CD4-positive, alpha-beta T cell treated with Interleukin-4 for 4 hours (primary cell): ENCODE data around the gene LIN7B.
A peak's percentile ranks its signal among the peaks of the same experiment; 100 is the strongest.

Source experiments
- DNase-seq: peaks from one replicate; pipeline ENCODE4 v3.0.0-alpha.2; 2020

Gene LIN7B

DNA sequence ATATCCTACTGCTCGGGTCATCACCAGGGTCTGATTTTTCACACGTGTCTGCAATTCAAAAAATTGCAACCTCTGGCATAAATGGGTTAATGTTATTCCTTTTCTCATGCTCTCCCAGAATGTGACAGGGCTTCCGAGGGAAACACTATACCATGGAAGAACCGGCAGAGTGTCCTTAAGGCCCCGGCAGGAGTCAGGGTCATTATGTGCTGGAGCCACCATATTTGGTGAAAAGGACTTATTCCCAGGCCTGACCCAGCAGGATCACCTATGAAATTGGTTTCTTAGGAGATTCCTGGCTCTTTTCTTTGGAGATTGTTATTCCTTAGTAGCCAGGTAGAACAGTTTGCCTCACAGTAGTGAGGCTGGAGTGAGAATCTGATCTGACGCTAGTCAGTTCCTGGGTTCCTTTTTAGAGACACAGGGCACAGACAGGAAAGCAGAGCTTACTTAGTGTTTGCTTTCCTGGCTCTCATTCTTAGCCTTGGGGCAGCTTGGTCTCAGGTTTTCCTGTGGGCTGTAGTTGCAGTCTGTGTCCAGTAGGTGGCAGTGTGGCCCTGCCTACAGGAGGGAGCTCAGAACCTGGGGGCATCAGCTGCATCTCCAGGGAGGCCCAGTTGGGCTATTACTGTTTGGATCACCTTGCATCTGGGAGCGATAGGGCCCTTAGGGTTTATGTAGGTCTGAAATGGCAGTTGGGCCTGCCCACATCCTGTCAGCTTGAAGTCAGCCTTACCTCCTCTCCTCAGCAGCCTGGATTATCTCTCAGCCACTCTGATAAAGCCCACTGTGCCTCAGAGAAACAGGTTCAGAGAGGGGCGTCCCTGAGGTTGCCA lies 16.5 kb upstream of the LIN7B start:
- peak; percentile 74 for DNase-seq

DNA sequence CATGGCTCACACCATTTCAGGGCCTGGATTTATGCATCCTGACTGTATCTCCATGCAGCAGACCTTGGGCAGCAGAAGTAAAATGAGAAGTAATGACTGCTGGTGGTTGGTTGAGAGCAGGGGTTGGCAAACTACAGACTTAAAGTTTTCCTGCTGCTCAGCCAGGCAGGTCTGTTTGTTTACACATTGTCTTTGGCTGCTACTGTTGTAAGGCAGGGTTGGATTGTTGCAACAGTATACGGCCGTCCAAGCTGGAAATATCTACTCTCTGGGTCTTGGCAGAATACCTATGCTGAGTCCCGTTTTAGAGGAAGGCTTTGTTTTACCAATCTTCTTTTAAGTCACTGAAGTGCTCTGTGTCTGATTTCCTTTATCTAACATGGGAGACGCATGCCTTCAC lies 15.4 kb upstream of the LIN7B start:
- DNase-seq = no peak

DNA sequence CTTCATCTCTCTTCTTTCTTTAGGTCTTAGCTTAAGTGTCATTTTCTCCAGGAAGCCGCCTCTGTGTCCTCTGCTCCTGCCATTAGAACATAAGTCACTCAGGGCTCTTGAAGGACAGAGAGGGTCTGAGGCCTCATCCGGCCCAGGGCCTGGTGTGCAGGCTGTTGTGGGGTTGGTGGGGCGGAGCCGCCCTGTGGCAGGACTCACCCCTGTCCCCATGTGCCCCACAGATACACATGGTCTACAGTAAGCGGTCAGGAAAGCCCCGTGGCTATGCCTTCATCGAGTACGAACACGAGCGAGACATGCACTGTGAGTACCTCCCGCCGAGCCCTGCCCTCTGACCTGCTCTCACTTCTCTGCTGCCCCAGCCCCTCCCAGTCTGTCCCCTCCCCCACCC lies 13.0 kb upstream of the LIN7B start:
- no peak for DNase-seq

DNA sequence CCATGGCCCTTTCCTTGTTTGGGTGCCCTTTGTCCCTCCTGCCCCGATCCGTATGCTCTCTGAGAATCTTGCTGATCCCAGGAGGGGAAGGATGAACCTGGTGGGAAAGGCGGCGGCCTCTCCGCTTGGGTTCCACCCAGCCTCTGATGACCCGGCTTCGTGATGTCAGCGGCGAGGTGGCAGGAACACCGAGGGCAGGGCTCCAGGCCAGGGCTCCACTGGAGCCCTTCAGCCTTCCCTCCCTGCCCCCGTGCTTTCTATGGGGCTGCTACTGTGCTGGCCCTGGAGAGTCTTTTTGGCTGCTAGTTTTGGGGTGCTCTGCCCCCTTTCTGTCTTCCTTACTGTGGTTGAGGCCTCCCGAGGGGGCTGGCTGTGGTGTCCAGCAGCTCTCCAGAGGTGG lies 11.9 kb upstream of the LIN7B start:
- DNase-seq = no peak

DNA sequence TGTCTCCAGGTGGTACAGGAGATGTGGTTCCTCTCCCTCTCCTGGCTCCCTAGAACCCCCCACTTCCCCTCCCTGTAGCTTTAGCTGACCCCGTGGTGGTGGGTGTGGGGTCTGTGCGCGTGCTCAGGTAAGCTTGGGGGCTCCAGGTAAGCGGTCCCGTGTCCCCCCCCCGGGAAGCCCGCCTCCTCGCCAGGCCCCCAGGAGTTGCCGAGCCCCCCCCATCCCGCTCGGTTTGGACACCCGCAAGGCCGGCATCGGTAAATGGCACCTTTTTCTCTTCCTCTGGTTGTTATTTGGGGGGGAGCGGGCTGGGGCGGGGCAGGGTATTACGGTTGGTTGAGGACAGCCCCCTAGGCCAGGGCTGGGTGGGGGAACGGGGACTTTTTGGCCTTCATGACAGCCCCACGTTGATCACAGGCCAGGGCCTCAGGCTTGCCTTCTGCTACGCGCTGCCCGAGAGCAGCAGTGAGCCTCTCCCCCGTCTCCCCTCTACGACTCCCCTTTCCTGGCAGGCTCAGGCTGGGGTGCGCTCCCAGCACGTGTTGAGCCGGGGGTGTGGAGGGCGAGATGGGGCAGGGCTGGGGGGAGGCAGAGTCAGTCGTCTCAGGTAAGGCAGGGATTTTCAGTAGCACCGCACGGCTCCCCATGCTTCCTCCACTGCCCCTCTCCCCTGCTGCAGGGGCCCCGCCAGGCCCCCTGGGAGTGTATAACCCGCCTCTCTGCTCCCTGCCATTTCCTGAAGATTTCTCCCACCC lies 10.7 kb upstream of the LIN7B start:
- no peak for DNase-seq

DNA sequence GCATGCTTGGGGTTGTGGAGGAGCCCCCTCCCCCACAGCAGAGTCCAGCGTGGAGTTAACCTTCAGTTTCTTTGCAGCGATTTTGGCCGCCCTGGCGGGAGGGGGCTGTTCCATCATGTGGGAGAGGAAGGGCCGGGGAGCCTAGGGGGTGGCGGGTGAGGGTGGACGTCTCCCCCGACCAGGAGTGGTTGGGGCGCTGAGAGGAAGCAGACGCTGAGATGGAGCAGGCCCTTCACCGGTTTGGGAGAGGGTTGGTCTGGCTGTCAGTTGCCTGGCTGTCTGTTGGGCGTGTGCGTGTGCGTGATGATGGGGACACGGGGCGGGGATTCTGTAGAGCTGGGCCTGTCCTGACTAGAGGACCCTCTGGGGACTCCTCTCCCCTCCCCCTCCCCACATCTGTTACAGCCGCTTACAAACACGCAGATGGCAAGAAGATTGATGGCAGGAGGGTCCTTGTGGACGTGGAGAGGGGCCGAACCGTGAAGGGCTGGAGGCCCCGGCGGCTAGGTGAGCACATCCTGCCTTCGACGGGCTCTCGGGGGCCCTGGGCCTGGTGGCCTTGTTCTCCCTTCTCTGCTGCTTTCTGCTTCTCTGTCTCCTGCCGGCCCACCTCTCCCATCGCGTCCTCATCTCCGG lies 9.8 kb upstream of the LIN7B start:
- DNase-seq = no peak

DNA sequence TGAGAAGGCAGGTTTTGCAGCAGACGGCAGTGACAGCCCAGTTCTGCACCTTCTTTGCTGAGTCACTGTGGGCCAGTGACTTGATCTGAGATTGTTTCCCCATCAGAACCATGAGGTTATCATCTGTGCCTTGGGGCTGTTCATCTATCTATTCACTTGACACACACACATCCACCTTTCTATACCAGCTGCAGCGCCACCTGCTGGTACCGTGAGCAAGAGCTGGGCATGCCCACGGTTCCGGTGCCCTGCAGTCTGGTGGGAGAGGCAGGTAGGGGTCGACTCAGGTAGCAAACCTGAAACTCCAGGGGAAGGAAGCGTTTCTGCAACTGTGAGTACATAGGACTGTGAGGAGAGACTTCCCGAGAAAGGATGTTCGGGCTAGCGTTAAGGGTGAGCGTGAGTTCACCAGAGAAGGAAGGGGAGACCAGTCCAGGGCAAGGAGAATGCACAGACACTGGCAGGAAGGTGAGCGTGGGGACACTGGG lies 7.5 kb upstream of the LIN7B start:
- DNase-seq = peak; percentile 45

DNA sequence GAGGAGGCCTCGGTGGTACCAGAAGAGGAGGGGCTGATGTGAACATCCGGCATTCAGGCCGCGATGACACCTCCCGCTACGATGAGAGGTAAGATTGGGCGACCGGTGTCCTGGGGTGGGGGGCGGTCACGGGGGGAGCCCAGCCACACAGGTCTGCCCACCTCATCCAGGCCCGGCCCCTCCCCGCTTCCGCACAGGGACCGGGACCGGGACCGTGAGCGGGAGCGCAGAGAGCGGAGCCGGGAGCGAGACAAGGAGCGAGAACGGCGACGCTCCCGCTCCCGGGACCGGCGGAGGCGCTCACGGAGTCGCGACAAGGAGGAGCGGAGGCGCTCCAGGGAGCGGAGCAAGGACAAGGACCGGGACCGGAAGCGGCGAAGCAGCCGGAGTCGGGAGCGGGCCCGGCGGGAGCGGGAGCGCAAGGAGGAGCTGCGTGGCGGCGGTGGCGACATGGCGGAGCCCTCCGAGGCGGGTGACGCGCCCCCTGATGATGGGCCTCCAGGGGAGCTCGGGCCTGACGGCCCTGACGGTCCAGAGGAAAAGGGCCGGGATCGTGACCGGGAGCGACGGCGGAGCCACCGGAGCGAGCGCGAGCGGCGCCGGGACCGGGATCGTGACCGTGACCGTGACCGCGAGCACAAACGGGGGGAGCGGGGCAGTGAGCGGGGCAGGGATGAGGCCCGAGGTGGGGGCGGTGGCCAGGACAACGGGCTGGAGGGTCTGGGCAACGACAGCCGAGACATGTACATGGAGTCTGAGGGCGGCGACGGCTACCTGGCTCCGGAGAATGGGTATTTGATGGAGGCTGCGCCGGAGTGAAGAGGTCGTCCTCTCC lies 6.3 kb upstream of the LIN7B start:
- no peak for DNase-seq

DNA sequence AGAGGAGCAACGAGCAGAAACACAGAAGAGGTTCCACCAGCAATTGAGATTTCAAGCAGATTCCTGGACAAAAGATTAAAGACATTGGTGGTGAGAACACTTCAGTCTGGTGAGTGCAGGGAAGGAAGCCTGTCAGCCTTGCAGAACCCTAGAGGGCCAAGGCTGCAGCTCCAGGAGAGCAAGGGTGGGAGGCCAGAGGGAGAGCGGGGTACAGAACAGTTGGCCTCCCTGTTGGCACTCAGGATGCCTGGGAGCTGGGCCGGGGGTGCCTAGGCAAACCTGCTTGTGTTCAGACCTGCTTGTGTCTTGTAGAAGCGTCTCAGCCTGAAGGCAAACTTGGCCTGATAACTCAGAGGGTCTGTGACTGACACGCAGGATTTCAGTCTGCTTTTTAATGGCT lies 5.1 kb upstream of the LIN7B start:
- no peak for DNase-seq

DNA sequence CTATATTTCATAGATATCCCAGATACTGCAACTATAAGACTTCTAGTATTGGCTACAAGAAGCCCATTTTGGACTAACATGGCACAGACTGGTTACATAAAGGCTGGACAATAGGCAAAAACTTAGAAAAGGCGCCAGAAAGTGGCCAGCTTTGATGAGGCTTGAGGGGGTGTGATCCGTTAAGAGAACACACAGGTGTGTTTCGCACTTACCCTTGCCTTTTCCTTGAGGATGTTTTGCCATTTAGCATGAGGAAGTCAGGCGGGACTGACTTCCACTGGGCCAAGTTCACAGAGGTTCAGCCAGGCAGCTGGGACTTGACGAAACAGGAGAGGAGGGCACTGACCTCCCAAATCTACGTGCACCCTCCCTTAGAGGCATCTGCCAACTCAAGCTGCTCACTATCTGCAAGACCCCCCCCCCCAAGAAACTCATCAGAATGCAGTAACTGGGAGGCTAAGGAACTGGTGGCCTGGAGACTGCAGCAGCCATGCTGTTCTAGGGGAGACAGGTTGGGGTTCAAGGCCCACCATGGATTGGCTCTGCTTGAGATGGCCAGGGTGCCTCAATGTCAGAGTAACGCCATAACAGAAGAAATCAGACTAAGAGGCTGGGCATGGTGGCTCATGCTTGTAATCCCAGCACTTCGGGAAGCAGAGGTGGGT lies 4.5 kb upstream of the LIN7B start:
- no peak for DNase-seq

DNA sequence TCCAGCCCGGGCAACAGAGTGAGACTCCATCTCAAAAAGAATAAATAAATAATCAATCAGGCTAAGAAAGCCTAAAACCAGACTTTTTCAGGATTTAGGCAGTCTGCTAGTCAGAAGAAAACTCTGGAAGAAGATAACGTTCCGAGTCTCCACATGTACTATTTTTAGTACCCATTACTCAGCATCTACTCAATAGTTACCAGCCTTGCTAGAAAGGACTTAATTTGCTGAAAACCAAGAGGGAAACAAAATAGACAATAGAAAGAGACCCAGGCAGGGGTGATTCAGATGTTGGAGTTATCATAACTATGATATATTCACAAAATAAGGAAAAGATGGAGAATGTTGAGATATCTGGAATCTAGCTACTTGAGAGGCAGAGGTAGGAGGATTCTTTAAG lies 3.6 kb upstream of the LIN7B start:
- no peak for DNase-seq

DNA sequence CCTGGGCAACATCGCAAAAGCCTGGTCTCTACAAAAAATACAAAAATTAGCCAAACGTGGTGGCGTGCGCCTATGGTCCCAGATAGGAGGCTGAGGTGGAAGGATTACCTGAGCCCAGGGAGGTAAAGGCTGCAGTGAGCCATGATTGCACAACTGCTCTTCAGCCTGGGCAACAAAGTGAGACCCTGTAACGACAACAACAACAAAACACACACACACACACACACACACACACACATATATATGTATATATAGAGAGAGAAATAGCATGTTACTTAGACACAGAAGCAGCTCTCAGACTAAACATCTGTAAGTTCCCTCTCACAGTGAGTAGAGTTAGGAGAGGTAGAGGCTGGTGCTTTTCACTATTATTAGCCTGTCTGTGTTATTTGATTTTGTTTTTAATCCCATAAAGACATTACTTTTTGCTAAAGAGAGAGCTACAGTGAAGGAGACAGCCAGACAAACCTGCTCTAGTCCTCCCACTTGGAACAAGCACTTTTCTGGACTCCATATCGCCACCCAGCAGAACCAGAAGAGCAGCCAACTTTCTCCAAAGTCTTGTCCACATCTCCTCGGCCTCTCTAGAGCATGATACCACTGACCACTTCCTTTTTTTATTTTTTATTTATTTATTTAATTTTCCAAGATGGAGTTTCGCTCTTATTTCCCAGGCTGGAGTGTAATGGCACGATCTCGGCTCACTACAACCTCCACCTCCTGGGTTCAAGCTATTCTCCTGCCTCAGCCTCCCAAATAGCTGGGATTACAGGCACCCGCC lies 2.8 kb upstream of the LIN7B start:
- no peak for DNase-seq

DNA sequence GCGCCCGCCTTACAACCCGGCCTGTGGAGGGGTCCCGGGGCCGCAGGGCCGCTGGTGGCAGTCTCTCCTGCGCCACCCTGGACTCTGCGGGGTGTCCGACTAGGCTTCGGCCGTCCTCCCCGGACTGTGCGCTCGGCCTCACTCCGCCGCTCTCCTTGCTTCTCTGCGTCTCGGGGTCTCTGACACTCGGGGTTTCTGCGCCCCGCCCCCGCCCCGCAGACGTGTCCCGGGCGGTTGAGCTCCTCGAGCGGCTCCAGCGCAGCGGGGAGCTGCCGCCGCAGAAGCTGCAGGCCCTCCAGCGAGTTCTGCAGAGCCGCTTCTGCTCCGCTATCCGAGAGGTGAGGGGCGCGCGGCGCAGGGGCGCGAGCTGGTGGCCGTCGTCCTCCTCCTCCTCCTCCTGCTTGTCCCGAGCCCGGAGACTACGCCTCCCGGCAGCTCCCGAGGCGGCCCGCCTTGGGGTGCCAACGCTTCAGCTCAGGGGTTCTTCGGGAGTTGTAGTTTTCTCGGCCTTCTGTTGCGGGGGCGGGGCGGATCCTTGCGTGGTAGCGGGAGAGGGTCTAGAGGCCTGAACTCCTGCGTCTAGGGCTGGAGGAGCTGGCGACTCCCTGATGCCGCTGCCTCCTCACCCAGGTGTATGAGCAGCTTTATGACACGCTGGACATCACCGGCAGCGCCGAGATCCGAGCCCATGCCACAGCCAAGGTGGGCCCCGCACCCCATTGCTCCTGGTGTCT lies 627 bp downstream of the LIN7B start:
- peak; percentile 24 for DNase-seq

DNA sequence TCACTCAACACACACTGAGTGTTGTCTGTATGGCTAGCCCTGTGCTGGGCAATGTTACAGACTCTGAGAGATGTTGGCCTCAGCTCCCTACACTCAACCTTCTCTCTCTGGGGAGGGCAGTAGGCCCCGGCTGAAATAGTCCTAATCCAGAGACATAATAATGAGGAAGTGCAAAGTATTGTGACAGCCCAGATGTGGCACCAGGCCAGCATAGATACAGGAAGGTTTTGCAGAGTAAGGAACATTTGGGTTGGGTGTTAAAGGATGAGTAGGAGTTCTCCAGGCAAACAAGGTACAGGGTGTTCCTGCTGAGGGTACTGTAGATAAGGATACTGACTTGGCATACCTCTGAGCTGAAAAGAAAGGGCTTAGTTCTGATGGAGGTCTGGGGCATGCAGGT lies 2.4 kb downstream of the LIN7B start:
- DNase-seq = no peak

DNA sequence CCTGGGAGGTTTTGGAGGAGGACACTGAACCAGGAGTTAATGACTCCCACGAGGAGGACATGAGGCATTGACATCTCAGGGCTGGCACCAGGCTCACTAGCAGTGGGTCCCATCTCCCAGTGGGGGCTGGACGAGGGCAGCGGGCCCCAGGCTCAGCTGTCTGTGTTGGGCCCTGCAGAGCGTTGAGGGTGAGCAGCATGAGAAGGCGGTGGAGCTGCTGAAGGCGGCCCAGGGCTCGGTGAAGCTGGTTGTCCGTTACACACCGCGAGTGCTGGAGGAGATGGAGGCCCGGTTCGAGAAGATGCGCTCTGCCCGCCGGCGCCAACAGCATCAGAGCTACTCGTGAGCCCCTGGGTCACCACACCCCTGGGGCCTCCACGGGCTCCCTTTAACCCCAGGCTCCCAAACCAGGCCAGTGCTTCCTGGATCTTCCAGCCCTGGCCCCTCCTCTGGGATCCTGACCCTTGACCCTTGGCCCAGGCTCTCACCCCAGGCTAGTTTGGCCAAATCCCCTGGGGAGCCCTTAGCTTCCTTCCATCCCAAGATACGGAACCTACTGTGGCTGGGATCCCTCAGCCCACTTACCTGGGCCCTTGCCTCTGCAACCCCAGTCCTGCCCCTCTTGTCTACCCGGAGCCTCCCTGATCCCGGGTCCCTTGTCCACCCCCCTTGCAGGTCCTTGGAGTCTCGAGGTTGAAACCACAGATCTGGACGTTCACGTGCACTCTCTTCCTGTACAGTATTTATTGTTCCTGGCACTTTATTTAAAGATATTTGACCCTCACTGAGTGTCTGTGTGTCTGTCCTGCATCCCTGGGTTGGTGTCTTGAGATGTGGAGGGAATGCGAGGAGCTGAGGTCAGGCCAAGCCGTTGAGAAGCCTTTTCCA lies 3.8 kb downstream of the LIN7B start:
- DNase-seq = no peak

DNA sequence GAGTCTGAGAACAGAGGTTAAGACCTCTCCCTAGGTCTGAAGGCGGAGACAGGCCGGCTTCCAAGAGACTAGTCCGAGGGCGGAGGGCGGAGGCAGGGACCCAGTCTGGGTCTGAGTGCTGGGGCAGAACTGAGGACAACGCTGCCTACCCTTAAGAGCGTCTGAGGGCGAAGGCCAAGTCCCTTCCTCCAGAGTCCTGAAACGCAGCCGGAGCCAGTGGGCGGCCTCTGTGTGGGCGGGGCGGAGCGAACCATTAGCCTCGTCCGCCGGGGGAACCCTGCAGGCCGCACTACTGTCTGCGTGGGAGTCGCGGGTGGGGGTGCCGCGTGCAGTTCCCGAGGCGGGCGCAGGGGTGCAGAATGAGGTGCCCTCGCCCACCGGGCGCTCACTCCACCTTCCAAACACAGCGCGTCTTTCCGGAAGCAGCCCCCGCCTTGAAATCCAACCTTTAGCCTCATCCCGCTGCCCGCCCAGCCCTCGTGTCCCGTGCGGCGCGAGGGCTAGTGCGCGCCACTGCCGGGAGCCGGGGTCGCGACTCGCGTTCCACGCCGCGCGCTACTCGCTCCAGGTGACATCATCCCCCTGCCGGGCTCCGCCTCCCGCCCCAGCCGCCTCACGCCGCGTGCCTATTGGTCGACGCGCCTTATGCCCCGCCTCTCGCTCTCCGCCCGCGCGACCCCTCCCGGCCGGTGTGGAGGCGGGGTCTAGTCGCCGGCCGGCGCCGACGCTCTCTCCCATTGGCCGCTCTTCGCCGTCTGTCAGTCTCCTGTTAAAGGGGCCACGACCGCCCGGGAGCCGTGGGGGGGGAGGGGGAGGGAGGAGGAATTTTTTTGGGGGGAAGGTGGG lies 4.6 kb downstream of the LIN7B start, which contains the start of gene C19orf73:
Gene C19orf73 (minus strand): TSS at position 579 of the 846 bp plus-strand sequence. CDS start 121 bp downstream, at position 458.
- DNase-seq = peak; percentile 95

DNA sequence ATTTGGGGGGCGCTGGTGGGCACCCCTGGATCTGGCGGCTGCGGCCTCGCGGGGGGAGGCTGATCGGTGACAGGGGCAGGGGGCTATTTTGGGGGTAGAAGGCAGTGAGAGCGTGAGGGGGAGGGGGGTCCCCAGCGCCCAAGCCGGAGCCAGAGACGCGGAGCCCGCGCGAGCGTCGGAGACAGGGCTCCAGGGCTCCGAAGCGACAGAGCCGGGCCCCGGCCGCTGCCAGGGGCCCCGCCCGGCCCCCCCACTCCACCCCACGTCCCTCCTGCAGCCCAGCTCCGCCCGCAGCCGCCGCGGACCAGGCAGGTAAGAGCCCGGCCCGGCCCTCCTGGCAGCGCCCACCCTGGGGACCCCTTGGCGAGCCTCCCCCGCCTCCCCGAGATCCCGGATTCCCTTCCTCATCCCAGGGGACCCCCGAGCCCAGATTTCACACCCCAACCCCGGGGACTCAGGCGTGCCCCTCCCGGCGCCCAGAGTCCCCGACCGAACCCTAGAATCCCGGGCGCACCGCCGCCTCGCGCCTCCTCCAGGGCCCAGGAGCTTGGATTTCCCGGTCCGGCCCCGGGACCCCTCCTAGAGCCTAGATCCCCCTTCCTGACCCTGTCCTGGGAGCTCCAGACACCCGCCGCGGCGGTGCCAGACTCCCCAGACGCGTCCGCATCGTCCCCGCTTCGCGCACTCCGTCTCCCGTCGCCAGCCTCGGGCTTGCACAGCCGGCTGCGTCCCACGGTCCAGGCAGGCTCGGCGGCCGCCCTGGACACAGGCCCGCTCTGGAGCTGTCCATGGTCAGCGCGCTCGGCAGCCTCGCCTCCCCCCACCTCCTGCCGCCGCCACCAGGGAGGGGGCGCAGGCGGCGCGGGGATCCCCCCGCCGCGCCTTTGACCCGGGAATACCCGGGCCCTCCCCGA lies 5.5 kb downstream of the LIN7B start, which contains the start of gene PPFIA3:
Gene PPFIA3 (plus strand): TSS at position 134 of the 914 bp plus-strand sequence. CDS start 8,330 bp downstream, outside the sequence.
- DNase-seq = no peak
